Measurements from ENCODE around the gene PEA15. TPM values are rescaled to one million over a fixed set of nuclear protein-coding genes. Genes with fewer than 3 reads are reported as not detected.

Gene PEA15
- total and polyA plus RNA-seq, 9 of the 15 experiments (the other 6 are each of a cell fraction or from before 2014, with no cell fraction given), result 8.2 to 175 (median 35.4) TPM

DNA sequence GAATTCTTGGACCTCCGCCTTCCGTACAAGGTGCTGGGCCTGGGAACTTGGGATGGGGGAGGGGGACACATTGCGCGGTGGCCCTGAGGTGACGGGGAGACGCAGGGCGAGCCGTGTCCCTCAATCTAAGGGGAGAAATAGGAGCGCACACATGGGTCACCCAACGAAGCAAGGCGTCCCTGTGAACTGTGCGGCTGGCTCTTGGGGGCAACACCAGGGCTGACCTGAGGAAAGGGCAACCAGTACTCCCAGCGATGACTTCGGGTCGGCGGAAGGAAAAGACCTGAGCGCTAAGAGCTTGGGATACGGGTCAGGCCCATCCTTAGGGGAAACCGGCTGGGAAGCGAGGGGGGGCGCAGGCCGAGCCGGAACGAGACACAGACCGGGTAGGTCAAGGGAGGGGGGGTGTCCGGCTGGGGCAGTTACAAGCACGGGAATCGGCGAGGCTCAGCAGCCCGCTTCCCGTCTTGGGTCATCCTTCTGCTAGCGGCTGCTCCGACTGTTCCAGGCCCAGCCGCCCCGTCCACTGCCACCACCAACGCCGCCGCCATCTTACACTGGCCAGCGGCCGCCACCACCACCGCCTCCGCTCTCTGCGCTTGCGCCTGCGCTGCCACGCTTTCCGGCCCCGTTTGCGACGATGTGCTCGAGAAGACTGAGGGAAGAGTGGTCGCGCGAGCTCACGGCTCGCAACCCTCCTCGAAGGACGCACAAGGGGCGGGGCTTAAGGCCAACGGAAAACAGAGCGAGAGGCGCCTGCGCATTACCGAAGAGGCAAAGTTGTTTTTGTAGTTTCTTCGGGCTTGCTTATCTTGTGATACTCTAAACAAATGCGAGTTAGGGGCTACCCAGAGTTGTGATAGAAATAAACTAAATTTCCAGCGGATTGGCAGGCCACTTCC, 57.0 kb downstream of the PEA15 start, which contains the start of gene DCAF8 (continued):
- TF ChIP-seq PHF21A (IDR thresholded peaks at IDR 0.05; ENCODE audit: borderline replicate concordance, low read depth) (no peak), ARID2 (IDR thresholded peaks at IDR 0.05) (0 out of 2 replicates have a peak, but pooled peaks have one; percentile 39), OTX1 (CRISPR knock-in tag; IDR thresholded peaks at IDR 0.05) (peak; percentile 69; the same call in 1 of the 2 replicates), CTCFL (IDR thresholded peaks at IDR 0.05; ENCODE audit: borderline replicate concordance, insufficient read depth, low read depth, low read length, poor library complexity, severe bottlenecking) (no peak), TGIF2 (CRISPR knock-in tag; IDR thresholded peaks at IDR 0.05) (no peak), ZNF23 (CRISPR knock-in tag; IDR thresholded peaks at IDR 0.05) (no peak), HCFC1 (IDR thresholded peaks at IDR 0.05; ENCODE audit: low read depth, low read length) (peak; percentile 61; the same call in 1 of the 2 replicates), DPF2 (IDR thresholded peaks at IDR 0.05) (peak; percentile 62; the same call in 1 of the 2 replicates), EZH2 (IDR thresholded peaks at IDR 0.05; ENCODE audit: borderline replicate concordance, low read depth, low read length) (no peak), EWSR1 (IDR thresholded peaks at IDR 0.05; ENCODE audit: borderline replicate concordance, low read depth, partially characterized antibody) (no peak), MTA2 (IDR thresholded peaks at IDR 0.05; ENCODE audit: low read depth) (no peak), NCOR1 (IDR thresholded peaks at IDR 0.05) (0 out of 2 replicates have a peak, but pooled peaks have one; percentile 16), HDAC3 (IDR thresholded peaks at IDR 0.05; ENCODE audit: borderline replicate concordance, partially characterized antibody) (no peak), ETV5 (CRISPR knock-in tag; IDR thresholded peaks at IDR 0.05; ENCODE audit: low read depth) (0 out of 2 replicates have a peak, but pooled peaks have one; percentile 30), MCM2 (IDR thresholded peaks at IDR 0.05; ENCODE audit: low read depth) (no peak), SPI1 (IDR thresholded peaks at IDR 0.05; ENCODE audit: borderline replicate concordance, low read depth, low read length) (no peak), XRCC5 (IDR thresholded peaks at IDR 0.05; ENCODE audit: low read depth, low read length) (no peak), SREBF1 (IDR thresholded peaks at IDR 0.05; ENCODE audit: borderline replicate concordance, low read depth, low read length) (no peak), MBD2 (IDR thresholded peaks at IDR 0.05; ENCODE audit: borderline replicate concordance, low read depth) (peak; percentile 90), TAF7 (tag; IDR thresholded peaks at IDR 0.05) (peak; percentile 98), ELF1 (tag; IDR thresholded peaks at IDR 0.05) (no peak)
- TF ChIP-seq, protein P1, sequence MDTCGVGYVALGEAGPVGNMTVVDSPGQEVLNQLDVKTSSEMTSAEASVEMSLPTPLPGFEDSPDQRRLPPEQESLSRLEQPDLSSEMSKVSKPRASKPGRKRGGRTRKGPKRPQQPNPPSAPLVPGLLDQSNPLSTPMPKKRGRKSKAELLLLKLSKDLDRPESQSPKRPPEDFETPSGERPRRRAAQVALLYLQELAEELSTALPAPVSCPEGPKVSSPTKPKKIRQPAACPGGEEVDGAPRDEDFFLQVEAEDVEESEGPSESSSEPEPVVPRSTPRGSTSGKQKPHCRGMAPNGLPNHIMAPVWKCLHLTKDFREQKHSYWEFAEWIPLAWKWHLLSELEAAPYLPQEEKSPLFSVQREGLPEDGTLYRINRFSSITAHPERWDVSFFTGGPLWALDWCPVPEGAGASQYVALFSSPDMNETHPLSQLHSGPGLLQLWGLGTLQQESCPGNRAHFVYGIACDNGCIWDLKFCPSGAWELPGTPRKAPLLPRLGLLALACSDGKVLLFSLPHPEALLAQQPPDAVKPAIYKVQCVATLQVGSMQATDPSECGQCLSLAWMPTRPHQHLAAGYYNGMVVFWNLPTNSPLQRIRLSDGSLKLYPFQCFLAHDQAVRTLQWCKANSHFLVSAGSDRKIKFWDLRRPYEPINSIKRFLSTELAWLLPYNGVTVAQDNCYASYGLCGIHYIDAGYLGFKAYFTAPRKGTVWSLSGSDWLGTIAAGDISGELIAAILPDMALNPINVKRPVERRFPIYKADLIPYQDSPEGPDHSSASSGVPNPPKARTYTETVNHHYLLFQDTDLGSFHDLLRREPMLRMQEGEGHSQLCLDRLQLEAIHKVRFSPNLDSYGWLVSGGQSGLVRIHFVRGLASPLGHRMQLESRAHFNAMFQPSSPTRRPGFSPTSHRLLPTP (IDR thresholded peaks at IDR 0.05; ENCODE audit: borderline replicate concordance, extremely low read depth, insufficient read length), result no peak
- TF ChIP-seq, protein P2, sequence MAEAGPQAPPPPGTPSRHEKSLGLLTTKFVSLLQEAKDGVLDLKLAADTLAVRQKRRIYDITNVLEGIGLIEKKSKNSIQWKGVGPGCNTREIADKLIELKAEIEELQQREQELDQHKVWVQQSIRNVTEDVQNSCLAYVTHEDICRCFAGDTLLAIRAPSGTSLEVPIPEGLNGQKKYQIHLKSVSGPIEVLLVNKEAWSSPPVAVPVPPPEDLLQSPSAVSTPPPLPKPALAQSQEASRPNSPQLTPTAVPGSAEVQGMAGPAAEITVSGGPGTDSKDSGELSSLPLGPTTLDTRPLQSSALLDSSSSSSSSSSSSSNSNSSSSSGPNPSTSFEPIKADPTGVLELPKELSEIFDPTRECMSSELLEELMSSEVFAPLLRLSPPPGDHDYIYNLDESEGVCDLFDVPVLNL (CRISPR knock-in tag; IDR thresholded peaks at IDR 0.05; ENCODE audit: low read depth), result no peak
